Muscle of leg (tissue), 11 donors: Measurements from ENCODE around the gene REG1B. TPM values are rescaled to one million over a fixed set of nuclear protein-coding genes. Genes with fewer than 3 reads are reported as not detected.

ENCODE experiments used
- DNase-seq: peaks from one replicate; pipeline ENCODE4 v3.0.0; 2013
- H3K27ac ChIP-seq: one replicate; pipeline ENCODE4 v1.5.1; 2013; ENCODE audit warnings: mild to moderate bottlenecking, low read length, control low read depth
- H3K27me3 ChIP-seq: one replicate; pipeline ENCODE4 v1.6.1; 2013; ENCODE audit warnings: low read length; ENCODE audit not compliant: control insufficient read depth, insufficient read depth
- H3K36me3 ChIP-seq: one replicate; pipeline ENCODE4 v1.6.1; 2013; ENCODE audit warnings: low read length; ENCODE audit not compliant: control insufficient read depth, insufficient read depth
- H3K4me1 ChIP-seq: one replicate; pipeline ENCODE4 v1.6.1; 2013; ENCODE audit warnings: low read length; ENCODE audit not compliant: control insufficient read depth, insufficient read depth
- H3K4me3 ChIP-seq: one replicate; pipeline ENCODE4 v1.5.1; 2013; ENCODE audit warnings: low read length, control low read depth
- H3K9me3 ChIP-seq: replicated peaks from 2 replicates; pipeline ENCODE4 v1.6.1; 2013; ENCODE audit warnings: low read depth, low read length; ENCODE audit not compliant: control insufficient read depth
- WGBS: methylation state at CpG from one replicate; pipeline ENCODE4 v1.1.5; 2013; ENCODE audit warnings: missing lambda C conversion rate; ENCODE audit not compliant: insufficient coverage; 5-methylcytosine and 5-hydroxymethylcytosine counted together
- polyA plus RNA-seq, 8 donors: library from polyadenylated mRNA; unstranded; fragments of 120-200 nt; gene quantifications; one replicate each; pipeline versions ENCODE4 v1.2.1 to v1.2.3, GENCODE V29; 2013; ENCODE audit warnings: inconsistent platforms in 1 of 8, low replicate concordance in 1 of 8; ENCODE audit not compliant: insufficient read length in 8 of 8, insufficient read depth in 1 of 8
- total RNA-seq: library from RNA; stranded (reverse); fragments of 120-200 nt; gene quantifications from one replicate; pipeline ENCODE4 v1.2.4, GENCODE V29; 2013

REG1B gene
- total and polyA plus RNA-seq, 9 donors, result not detected

DNA sequence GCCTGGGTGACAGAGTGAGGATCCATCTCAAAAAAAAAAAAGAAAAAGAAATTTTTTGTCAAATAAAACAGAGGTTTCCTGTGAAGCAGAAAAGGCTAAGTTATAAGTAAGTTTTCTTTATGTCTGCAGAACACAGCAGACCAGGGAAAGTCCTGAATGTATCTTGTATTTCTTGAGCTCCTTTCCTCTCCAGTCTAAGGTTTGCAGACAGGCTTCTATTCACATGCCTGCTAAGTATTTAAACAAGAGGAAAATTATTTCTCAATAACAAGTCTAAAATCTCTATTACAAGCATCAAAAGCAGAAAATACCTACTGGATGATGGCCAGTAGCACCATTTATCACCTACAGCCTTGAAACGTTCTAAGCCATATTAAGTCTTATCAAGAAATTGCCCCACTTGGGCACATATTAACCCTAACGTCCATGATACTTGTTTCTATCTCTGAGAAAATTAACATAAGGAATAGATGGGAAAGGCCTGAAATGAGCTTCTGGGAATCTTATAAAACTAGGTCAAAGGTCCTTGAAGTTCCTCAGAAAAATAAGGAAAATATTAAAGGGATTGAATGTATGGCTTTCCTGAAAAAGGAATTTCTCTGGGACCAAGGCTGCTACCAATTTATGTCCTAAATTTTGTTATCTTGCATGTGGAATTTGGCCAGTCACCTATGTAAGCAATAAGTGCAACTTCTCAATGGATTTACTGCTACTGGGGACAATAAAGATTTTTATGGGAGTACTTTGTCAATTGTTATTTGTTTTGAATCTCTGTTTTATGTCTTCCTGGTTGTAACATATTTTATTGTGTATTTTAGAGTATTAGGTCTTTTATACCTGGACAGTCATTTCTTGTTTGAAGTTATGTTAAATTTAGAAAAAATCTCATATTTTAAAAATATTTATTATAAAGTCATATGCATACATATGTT lies 29.5 kb upstream of the REG1B start:
- Histone ChIP-seq H3K9me3 (peaks cover 4% of the 10 kb centered on the region), H3K4me3 (no peak overlapping the region), H3K4me1 (no peaks in the 10 kb centered on the region), H3K27ac (no peak overlapping the region), H3K27me3 (no peaks in the 10 kb centered on the region), H3K36me3 (no peaks in the 10 kb centered on the region)
- DNase-seq, result no peak
- WGBS, result 60% methylated on average over 1 of the region's 2 CpGs

DNA sequence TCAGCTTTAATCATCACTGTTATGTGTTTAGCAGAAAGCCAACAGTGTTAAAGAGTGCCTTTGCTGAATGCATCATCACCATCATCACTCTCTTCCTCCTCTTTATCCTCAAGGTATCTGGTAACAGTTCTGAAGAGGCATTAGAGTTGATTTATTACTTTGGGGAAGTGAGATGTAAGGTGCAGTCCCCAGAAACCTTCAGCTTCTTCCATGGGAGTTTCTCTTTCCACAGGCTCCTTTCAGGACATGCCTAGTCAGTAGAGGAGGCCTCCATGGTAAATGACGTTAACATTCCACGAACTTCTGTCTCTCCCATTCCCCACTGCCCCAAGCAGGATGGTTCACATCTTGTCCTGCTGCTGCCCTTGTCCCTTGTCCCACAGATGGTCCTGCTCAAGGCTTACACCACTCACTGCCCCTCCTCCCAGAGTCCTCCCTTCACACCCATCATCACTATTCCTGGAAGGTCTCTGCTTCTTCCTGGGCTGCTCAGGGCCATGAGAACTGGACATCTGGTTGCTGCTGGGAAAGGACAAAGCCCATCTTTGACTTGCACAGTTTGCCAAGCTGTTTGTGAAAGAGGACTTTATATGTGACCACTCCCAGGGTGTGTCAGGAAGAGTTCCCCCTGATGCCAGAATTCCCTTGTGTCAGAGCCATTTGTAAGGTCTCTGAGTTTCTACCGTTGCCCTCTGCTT lies 27.2 kb upstream of the REG1B start:
- H3K27ac ChIP-seq, result no peak overlapping the region
- WGBS, result 90% methylated on average over 2 of the region's 3 CpGs
- peaks cover 2% of the 10 kb centered on the region for H3K9me3 ChIP-seq
- no peaks in the 10 kb centered on the region for H3K4me1 ChIP-seq
- no peak for DNase-seq
- no peaks in the 10 kb centered on the region for H3K36me3 ChIP-seq
- no peaks in the 10 kb centered on the region for H3K27me3 ChIP-seq
- no peak overlapping the region for H3K4me3 ChIP-seq

DNA sequence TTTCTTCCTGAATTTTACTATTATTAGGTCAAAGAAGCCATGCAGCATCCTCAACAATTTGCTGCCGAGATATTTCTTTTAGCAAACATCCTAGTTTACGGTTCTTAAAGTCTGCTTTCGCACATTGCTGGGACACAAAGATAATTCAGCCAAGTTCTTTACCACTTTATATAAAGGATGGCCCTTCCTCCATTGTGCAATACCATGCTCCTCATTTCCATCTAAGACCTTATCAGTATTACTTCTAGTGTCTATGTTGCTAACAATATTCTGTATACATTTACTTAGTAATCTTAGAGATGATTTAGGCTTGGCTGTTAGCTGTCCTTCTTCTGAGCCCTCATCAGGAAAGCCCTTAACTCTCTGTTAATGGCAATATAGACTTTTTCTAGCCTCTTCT lies 24.5 kb upstream of the REG1B start:
- no peak for DNase-seq
- no peaks in the 10 kb centered on the region for H3K36me3 ChIP-seq
- no peak overlapping the region for H3K27ac ChIP-seq
- 100% methylated on average over 3 of the region's 3 CpGs for WGBS
- peaks cover 2% of the 10 kb centered on the region for H3K9me3 ChIP-seq
- H3K4me3 ChIP-seq, result no peak overlapping the region
- H3K4me1 ChIP-seq, result no peaks in the 10 kb centered on the region
- no peaks in the 10 kb centered on the region for H3K27me3 ChIP-seq

DNA sequence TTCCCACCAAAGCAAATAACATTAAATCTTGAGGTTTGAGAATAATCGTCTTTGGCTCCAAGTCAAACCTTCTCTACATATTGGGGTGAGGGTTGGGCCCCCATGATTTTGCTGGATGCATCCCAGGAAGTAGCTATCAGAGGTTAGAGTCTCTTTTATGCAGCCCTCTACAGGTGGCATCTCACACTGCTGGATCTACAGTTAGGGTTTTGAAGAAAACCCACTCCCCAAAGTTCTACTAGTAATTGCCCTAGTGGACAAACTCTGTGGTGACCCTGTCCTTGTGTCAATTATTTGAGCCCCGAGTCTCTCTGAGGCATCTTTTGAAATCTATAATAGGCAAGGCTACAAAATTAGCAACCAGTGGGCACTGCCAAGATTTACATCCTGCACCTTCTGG lies 17.5 kb upstream of the REG1B start:
- Histone ChIP-seq H3K27ac (no peak overlapping the region), H3K27me3 (no peaks in the 10 kb centered on the region), H3K9me3 (peaks cover 8% of the 10 kb centered on the region), H3K4me1 (no peaks in the 10 kb centered on the region), H3K4me3 (no peak overlapping the region), H3K36me3 (no peaks in the 10 kb centered on the region)
- DNase-seq, result no peak
- WGBS, result 100% methylated on average over 1 of the region's 2 CpGs

DNA sequence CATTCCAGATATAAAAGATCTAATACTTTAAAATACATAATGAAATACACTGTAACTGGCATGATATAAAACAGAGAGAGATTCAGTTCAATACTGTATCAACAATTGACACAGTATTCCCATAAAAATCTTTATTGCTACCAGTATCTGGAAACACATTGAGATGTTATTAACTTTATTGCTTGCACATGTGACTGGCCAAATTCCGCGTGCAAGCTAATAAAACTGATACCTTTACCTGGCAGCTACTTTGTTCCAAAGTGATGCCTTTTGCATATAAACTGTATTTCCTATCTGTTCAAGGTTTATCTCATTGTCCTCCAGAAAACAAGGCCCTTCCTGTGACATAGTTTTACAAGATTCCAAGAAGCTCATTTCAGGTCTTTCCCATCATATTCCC lies 15.4 kb upstream of the REG1B start:
- no peaks in the 10 kb centered on the region for H3K27me3 ChIP-seq
- no peak overlapping the region for H3K27ac ChIP-seq
- DNase-seq, result no peak
- 20% methylated on average over 2 of the region's 2 CpGs for WGBS
- H3K4me1 ChIP-seq, result no peaks in the 10 kb centered on the region
- H3K36me3 ChIP-seq, result no peaks in the 10 kb centered on the region
- no peak overlapping the region for H3K4me3 ChIP-seq
- H3K9me3 ChIP-seq, result peaks cover 8% of the 10 kb centered on the region

DNA sequence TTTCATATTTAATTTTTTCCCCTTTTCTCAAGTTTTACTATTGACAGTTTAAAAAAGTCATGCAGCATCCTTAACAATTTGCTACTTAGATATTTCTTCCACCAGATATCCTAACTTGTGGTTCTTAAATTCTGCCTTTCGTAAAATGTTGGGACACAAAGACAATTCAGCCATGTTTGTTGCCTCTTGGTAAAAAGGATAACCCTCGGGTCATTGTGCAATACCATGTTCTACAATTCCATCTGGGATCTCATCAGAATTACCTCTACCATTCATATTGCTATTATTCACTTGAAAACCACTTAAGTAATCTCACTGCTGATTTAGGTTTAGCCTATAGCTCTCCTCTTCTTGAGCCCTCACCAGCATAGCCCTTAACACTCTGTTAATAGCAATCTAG lies 13.2 kb upstream of the REG1B start:
- no peaks in the 10 kb centered on the region for H3K27me3 ChIP-seq
- H3K27ac ChIP-seq, result no peak overlapping the region
- H3K4me1 ChIP-seq, result no peaks in the 10 kb centered on the region
- DNase-seq, result no peak
- no peak overlapping the region for H3K4me3 ChIP-seq
- no peaks in the 10 kb centered on the region for H3K36me3 ChIP-seq
- 63% methylated on average over 2 of the region's 2 CpGs for WGBS
- peaks cover 9% of the 10 kb centered on the region for H3K9me3 ChIP-seq

DNA sequence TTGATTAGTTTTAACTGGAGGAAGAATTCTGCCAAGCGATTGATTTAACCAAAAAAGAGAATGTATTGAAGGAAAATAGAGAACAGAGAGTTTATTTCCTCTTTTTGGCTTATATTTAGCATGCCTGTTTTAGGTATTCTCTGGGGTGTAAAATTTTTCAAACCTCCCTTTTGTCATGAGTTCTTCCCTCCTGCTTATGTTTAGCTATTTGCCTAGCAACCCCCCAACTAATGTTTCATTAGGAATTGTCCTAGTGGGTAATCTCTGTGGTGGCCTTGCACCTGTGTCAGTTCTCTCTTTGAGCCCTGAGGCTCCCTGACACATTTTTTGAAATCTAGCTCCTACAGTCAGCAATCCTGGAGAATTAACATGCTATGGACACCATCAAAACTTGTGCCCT lies 12.5 kb upstream of the REG1B start:
- peaks cover 11% of the 10 kb centered on the region for H3K9me3 ChIP-seq
- no peaks in the 10 kb centered on the region for H3K36me3 ChIP-seq
- no peak overlapping the region for H3K27ac ChIP-seq
- H3K4me3 ChIP-seq, result no peak overlapping the region
- no peaks in the 10 kb centered on the region for H3K4me1 ChIP-seq
- peak; percentile 20 for DNase-seq
- no CpG with 5 or more reads among the region's 1 CpG for WGBS
- H3K27me3 ChIP-seq, result no peaks in the 10 kb centered on the region

DNA sequence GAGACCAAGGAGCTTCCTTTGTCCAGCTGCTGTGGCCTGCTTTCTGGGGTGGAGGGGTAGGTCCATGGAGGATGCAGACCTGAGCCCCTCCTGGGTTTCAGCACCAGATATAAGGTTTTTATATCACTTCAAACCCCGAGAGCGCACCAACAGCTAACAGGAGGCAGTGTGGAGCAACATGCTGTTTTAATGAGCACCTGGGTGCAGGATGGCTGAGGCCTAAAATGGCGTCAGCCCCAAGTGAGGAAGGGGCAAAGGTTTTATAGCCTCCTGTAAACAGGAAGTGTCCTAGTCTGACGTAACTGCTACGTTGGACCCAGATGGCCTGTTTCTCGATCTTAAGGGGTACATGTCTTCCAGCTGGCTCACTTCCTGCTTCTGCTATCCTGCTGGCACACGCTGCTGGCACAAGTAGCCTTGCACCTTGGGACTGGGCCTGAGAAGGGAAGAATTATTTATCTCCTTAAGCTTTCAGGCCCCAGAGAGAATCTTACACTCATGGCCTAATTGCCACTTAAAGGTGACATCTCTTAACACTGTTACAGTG lies 11.4 kb upstream of the REG1B start:
- no peaks in the 10 kb centered on the region for H3K4me1 ChIP-seq
- no peaks in the 10 kb centered on the region for H3K27me3 ChIP-seq
- peak; percentile 2 for DNase-seq
- no peaks in the 10 kb centered on the region for H3K36me3 ChIP-seq
- H3K9me3 ChIP-seq, result peaks cover 11% of the 10 kb centered on the region
- 50% methylated on average over 5 of the region's 7 CpGs for WGBS
- no peak overlapping the region for H3K4me3 ChIP-seq
- H3K27ac ChIP-seq, result no peak overlapping the region

DNA sequence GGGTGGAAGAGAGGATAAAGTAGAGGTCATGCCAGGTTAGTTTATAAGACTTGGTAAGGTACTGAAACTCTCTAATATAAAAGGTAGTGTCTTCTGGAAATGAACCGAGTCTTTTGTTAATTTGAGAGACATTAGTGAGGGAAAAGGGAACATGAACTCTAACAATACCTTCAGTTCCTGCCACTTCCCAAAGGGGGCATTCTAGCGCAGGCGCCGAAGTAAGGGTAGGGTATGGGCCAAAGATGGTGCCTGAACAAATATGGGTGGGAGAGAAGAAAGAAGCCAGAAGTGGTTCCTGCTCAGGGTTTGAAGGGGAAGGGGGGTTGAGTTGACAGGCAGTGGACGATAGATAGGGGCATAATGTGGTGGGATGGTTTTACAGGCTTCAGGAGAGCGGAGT lies 10.1 kb upstream of the REG1B start:
- 96% methylated on average over 5 of the region's 6 CpGs for WGBS
- Histone ChIP-seq H3K27ac (no peak overlapping the region), H3K4me3 (no peak overlapping the region), H3K27me3 (no peaks in the 10 kb centered on the region), H3K36me3 (no peaks in the 10 kb centered on the region), H3K9me3 (peaks cover 12% of the 10 kb centered on the region), H3K4me1 (no peaks in the 10 kb centered on the region)
- DNase-seq, result no peak

DNA sequence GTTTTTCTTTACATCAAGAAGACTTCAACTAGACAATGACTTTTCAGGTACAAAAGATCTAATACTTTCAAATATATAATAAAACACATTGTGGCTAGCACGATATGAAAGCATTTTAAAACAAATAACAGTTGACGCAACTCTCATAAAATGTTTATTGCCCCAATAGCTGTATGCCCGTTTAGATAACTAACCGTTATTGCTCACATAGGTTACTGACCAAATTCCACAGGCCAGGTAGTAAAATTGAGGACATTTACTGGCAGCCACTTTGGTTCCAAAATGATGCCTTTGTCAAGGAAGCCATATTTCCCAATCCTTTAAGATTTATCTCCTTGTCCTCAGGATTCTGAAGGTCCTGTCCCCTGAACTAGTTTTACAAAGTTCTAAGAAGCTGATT lies 2.9 kb upstream of the REG1B start:
- H3K9me3 ChIP-seq, result peaks cover 2% of the 10 kb centered on the region
- no peaks in the 10 kb centered on the region for H3K36me3 ChIP-seq
- no peak for DNase-seq
- WGBS, result 83% methylated on average over 4 of the region's 4 CpGs
- H3K27ac ChIP-seq, result no peak overlapping the region
- H3K4me1 ChIP-seq, result no peaks in the 10 kb centered on the region
- H3K27me3 ChIP-seq, result no peaks in the 10 kb centered on the region
- no peak overlapping the region for H3K4me3 ChIP-seq
